C4-2B (cell line): ENCODE data around the gene ARHGAP26.

ENCODE experiments used
- H3K27ac ChIP-seq: fragments of 450-650 bp; 2 replicates; pipeline ENCODE4 v1.5.1; 2017
- ZFX ChIP-seq: fragments of 450-650 bp; IDR thresholded peaks from 2 replicates; pipeline ENCODE4 v1.6.1; 2017
- TF ChIP-seq, protein P1 (sequence below): fragments of 450-650 bp; conservative IDR thresholded peaks from 2 replicates; pipeline ENCODE4 v1.5.1; 2017; ENCODE audit warnings: mild to moderate bottlenecking

ARHGAP26 gene

DNA sequence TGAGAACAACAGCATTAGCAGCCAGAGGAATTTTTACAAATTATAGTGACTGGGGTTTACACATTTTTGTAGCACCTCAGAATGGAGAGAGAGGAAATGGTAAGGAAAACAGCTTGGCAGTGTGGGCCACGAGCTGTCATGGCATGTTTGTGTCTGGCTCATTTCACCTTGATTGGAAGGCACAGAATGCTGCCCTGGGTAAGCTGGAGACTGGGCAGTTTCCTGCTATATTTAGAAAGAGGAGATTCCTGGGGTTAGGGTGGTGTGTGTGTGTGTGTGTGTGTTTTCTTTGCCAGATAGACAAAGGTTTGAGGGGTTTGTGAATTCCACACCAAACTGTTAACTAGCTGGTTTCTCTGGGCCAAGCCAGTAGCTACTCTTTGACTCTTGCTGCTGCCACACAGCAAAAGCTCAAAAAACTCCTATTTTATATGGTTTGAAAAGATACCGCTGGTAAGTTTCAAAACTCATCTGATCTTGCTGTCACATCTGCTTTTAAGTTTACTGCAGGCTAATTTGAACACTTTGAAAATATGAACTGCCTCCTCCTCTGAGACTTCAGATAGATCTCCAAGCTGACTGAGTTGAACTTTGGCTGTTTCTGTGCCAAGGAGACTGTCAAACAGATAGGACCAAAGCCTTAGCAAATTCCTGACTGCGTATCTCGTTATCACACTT, 9.1 kb downstream of the ARHGAP26 start:
- no peak for TF ChIP-seq ZFX
- TF ChIP-seq, protein P1, sequence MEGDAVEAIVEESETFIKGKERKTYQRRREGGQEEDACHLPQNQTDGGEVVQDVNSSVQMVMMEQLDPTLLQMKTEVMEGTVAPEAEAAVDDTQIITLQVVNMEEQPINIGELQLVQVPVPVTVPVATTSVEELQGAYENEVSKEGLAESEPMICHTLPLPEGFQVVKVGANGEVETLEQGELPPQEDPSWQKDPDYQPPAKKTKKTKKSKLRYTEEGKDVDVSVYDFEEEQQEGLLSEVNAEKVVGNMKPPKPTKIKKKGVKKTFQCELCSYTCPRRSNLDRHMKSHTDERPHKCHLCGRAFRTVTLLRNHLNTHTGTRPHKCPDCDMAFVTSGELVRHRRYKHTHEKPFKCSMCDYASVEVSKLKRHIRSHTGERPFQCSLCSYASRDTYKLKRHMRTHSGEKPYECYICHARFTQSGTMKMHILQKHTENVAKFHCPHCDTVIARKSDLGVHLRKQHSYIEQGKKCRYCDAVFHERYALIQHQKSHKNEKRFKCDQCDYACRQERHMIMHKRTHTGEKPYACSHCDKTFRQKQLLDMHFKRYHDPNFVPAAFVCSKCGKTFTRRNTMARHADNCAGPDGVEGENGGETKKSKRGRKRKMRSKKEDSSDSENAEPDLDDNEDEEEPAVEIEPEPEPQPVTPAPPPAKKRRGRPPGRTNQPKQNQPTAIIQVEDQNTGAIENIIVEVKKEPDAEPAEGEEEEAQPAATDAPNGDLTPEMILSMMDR = no peak
- no peak overlapping the region for H3K27ac ChIP-seq

DNA sequence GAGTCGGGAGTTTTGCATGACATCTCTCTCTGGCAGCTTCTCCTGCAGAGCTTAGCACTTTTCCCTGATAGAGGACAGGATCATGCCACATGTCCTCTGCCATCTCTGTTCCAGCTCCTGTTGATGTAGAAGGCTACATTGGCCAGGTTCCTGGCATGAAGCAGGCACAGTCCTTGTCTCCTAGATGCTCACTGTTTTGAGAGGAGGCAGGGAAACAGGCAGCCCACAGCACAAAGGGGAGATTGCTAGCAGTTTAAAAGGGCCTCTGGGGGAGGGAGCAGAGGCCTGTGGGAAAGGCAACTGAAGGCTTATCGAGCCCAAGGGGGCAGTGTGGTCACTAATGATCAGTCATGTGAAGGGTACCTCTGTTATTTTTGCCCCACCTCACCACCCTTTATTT, 10.7 kb downstream of the ARHGAP26 start:
- no peak overlapping the region for H3K27ac ChIP-seq
- TF ChIP-seq, protein P1 = no peak
- TF ChIP-seq ZFX = no peak

DNA sequence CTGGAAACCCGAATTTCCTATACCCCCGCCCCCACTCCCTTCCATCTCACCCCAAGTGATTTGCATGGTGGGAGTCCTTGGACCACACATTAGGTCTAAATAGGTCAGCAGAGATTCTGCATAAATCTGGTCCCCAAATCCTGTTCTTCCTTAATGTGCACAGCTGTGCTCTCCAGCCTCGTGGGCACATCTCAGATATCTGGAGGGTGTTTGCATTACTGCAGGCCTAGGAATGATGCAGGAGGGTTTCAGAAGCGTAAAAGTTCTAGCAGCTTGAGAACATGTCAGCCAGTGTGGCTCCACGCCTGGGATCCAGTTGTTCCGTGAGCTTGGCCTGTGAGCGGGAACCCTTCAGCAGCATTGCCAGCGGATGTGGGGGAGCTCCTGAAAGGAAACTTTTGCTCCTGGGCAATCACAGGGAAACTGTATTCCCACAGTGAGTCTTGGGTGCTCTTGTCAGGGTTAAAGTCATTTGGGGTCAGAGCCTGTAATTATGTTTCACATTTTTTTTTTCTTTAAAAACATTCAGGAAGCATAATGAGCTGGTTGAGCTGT, 12.9 kb downstream of the ARHGAP26 start:
- no peak overlapping the region for H3K27ac ChIP-seq
- no peak for TF ChIP-seq ZFX
- TF ChIP-seq, protein P1 = no peak

DNA sequence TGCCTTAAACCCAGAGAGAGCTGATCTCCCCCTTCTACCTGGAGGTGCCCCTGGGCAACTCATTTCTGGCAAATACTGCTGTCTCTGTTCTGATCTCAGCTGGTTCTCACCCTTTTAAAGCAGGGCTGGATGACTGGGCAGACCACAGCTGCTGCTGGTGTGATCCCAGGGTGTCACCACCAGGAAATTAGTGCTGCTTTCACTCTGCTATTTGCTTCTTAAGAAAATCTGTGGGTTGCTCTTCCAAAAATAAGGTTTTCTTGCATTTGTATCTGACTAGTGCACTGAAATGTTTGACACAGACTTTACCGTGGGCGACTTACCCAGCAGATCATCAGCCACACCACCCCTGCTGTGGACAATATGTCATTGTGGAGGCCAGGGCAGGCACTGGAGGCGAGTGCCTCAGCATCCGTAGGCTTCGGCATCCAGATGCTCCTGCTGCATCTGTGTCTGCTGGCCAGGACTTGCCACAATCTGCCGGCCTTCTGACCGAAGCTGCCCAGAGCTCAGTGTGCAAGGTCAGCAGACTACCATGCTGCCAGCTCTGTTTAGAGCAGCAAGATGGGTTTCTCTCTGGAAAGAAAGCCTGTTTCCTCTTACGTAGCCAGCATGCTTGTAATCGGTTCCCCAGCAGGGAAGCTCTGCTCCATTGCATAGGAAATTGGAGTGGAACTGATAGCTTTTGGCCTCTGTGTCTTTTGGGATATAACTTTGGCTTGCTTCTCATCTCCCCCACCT, 13.6 kb downstream of the ARHGAP26 start:
- TF ChIP-seq ZFX = no peak
- TF ChIP-seq, protein P1 = no peak
- H3K27ac ChIP-seq = no peak overlapping the region

DNA sequence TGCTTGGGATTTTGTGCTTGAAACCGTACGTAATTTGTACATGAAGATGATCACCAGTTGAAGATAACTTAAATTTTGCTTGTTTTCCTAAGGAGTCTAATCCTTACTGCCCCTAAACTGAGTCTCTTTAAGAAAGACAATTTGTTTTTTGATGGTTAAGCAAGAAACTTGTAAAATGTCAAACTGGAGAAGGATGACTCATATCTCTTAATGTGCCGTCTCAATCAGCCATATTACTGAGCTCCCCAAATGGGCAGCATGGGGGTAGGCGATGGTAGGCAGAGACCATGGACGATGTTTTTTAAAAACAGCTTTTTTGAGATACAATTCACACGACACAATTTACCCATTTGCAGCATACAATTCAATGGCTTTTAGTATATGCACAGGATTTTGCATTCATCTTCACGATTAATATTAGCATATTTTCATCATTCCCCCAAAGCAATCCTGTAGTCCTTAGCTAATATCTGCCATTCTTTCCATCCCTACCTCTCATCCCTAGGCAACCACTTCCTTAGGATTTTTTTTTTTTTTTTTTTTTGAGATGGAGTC, 14.3 kb downstream of the ARHGAP26 start:
- TF ChIP-seq, protein P1 = no peak
- TF ChIP-seq ZFX = no peak
- H3K27ac ChIP-seq = no peak overlapping the region

DNA sequence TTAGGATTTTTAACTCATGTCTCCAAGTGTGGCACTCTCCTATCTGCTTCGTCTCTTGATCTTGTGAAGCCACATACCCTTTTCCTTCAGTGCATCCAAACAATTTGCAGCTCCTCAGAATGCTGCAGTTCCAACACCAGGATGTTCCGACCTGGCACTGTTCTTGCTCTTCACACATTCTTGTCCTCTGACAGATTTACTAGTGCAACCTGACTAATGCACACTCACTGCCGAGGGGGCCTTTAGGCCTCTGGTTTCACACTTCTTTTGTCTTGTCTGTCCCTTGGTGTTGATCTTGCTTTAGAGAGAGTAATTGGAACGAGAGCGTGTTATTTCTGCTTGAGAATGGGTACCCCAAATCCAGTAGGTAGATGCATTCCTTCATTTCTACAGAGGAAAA, 15.0 kb downstream of the ARHGAP26 start:
- H3K27ac ChIP-seq = no peak overlapping the region
- TF ChIP-seq ZFX = no peak
- TF ChIP-seq, protein P1 = no peak

DNA sequence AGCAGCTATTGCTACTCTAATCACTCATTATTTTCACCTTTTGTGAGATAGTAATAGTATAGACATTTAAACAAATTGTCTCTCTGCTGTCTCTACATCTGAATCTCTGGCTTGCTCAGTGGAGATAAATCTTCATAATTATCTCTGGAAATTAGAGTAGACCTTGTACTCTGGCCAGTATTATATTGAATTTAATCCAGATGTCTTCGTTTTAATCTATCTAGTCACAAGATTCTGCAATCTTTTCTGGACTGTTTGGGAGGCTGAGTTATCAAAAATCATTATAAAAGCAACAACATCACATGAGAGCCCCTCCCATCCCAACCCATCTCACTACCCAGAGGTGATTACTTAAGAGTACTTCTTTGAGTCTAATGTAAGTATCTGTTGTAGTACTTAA, 19.0 kb downstream of the ARHGAP26 start:
- TF ChIP-seq ZFX = no peak
- no peak overlapping the region for H3K27ac ChIP-seq
